HepG2 (cell line): Measurements from ENCODE around the gene CDYL. TPM values are rescaled to one million over a fixed set of nuclear protein-coding genes. Genes with fewer than 3 reads are reported as not detected.

Source experiments
- GPBP1L1 ChIP-seq: sonication (generic); formaldehyde crosslinking; IDR thresholded peaks from 2 replicates; pipeline ENCODE4 v1.5.0; 2020; ENCODE audit warnings: mild to moderate bottlenecking, missing genetic modification reagents
- NFE2 ChIP-seq: sonication (generic); formaldehyde crosslinking; IDR thresholded peaks from 2 replicates; pipeline ENCODE4 v1.4.0; 2020; ENCODE audit warnings: missing genetic modification reagents
- PRDM15 ChIP-seq: sonication (generic); formaldehyde crosslinking; IDR thresholded peaks from 2 replicates; pipeline ENCODE4 v1.4.0; 2020; ENCODE audit warnings: missing genetic modification reagents
- SCMH1 ChIP-seq: sonication (generic); formaldehyde crosslinking; IDR thresholded peaks from 2 replicates; pipeline ENCODE4 v1.9.0; 2021; ENCODE audit warnings: missing genetic modification reagents, mild to moderate bottlenecking, borderline replicate concordance
- STAG1 ChIP-seq: sonication (generic); formaldehyde crosslinking; IDR thresholded peaks from 2 replicates; pipeline ENCODE4 v1.4.0; 2020; ENCODE audit warnings: missing genetic modification reagents
- TBP ChIP-seq: sonication (generic); formaldehyde crosslinking; IDR thresholded peaks from 2 replicates; pipeline ENCODE4 v1.5.0; 2020; ENCODE audit warnings: missing genetic modification reagents
- ZBTB14 ChIP-seq: sonication (generic); formaldehyde crosslinking; IDR thresholded peaks from 2 replicates; pipeline ENCODE4 v1.4.0; 2020; ENCODE audit warnings: missing genetic modification reagents
- ZFP62 ChIP-seq: sonication (generic); formaldehyde crosslinking; IDR thresholded peaks from 2 replicates; pipeline ENCODE4 v1.4.0; 2020; ENCODE audit warnings: missing genetic modification reagents
- ZGPAT ChIP-seq: IDR thresholded peaks from 2 replicates; pipeline ENCODE4 v1.6.1; 2016; ENCODE audit warnings: mild to moderate bottlenecking
- ZNF10 ChIP-seq: sonication (generic); formaldehyde crosslinking; IDR thresholded peaks from 2 replicates; pipeline ENCODE4 v1.4.0; 2020; ENCODE audit warnings: mild to moderate bottlenecking, low read depth, missing genetic modification reagents, borderline replicate concordance
- ZNF510 ChIP-seq: sonication (generic); formaldehyde crosslinking; IDR thresholded peaks from 2 replicates; pipeline ENCODE4 v1.4.0; 2020; ENCODE audit warnings: low read depth, mild to moderate bottlenecking, missing genetic modification reagents
- ZNF547 ChIP-seq: sonication (generic); formaldehyde crosslinking; IDR thresholded peaks from 2 replicates; pipeline ENCODE4 v1.5.1; 2020; ENCODE audit warnings: mild to moderate bottlenecking, missing genetic modification reagents
- ZNF704 ChIP-seq: sonication (generic); formaldehyde crosslinking; IDR thresholded peaks from 2 replicates; pipeline ENCODE4 v1.8.1; 2023; ENCODE audit warnings: mild to moderate bottlenecking, inconsistent platforms, moderate library complexity, missing genetic modification reagents, borderline replicate concordance
- ZSCAN21 ChIP-seq: sonication (generic); formaldehyde crosslinking; IDR thresholded peaks from 2 replicates; pipeline ENCODE4 v1.8.0; 2022; ENCODE audit warnings: mild to moderate bottlenecking, missing genetic modification reagents, moderate library complexity, borderline replicate concordance
- polyA plus RNA-seq, 8 experiments: library from polyadenylated mRNA; depleted of rRNA in 3 of 8; stranded (reverse) in 7 of 8; unstranded in 1 of 8; fragments of >200 nt; fragmentation: Illumina TruSeq in 4 of 8; extraction: Trizol in 4 of 8; gene quantifications; 2 replicates each; pipeline versions ENCODE4 v1.2.1 to v1.2.3, GENCODE V29; 2011 to 2016; ENCODE audit warnings: low read depth in 4 of 8, missing spikeins in 1 of 8, mixed read lengths in 1 of 8; ENCODE audit not compliant: insufficient read depth in 1 of 8
- total RNA-seq, 5 experiments: library from RNA; depleted of rRNA; stranded (reverse); fragments of >200 nt; fragmentation: Illumina TruSeq; extraction: Trizol; gene quantifications; 2 replicates each; pipeline ENCODE4 v1.2.3, GENCODE V29; 2016; ENCODE audit warnings: low read depth in 1 of 5

CDYL gene
- total and polyA plus RNA-seq, 2 of the 13 experiments (the other 11 are each of a cell fraction or from before 2014, with no cell fraction given) = 22.8 to 105 TPM

- TF ChIP-seq ZNF704 (CRISPR knock-in tag) (no peak), PRDM15 (CRISPR knock-in tag) (no peak), ZNF510 (CRISPR knock-in tag) (no peak), ZBTB14 (CRISPR knock-in tag) (no peak), ZFP62 (CRISPR knock-in tag) (no peak), NFE2 (CRISPR knock-in tag) (no peak), TBP (no peak), ZSCAN21 (no peak), ZGPAT (CRISPR knock-in tag) (no peak), SCMH1 (CRISPR knock-in tag) (no peak), STAG1 (CRISPR knock-in tag) (peak; percentile 65), ZNF10 (CRISPR knock-in tag) (no peak), GPBP1L1 (CRISPR knock-in tag) (no peak), ZNF547 (CRISPR knock-in tag) (no peak)
These were observed 29.5 kb downstream of the CDYL start (continued) for GRCh38 chr6:4805553-4806336.
